ENCODE results near the gene NKX1-1. TPM values are rescaled to one million over a fixed set of nuclear protein-coding genes. Genes with fewer than 3 reads are reported as not detected.

NKX1-1 gene
- total RNA-seq, 1 donor = not detected

- Histone ChIP-seq H3K36me3 (ENCODE audit: insufficient read depth, low read length) (no peaks in the 10 kb centered on the region), H4K20me1 (ENCODE audit: insufficient read depth, low read length) (no peaks in the 10 kb centered on the region), H3K9me3 (ENCODE audit: low read depth, low read length) (no peaks in the 10 kb centered on the region), H3K4me3 (ENCODE audit: insufficient read depth, low read length) (no peak overlapping the region), H3K4me2 (ENCODE audit: insufficient read depth, low read length) (no peak overlapping the region), H3K79me2 (ENCODE audit: insufficient read depth, low read length) (no peaks in the 10 kb centered on the region), H2AFZ (ENCODE audit: low read length) (no peak overlapping the region), H3K27me3 (ENCODE audit: insufficient read depth, low read length) (peaks cover 62% of the 10 kb centered on the region), H3K4me1 (ENCODE audit: insufficient read depth, low read length) (no peaks in the 10 kb centered on the region), H3K27ac (ENCODE audit: low read depth, low read length) (no peak overlapping the region)
- DNase-seq (ENCODE audit: insufficient read length, low spot score, missing footprints) = peak; percentile 92
- TF ChIP-seq CTCF (IDR thresholded peaks at IDR 0.05; ENCODE audit: extremely low read depth, low read depth, low read length) = no peak
Measured at GRCh38 chr4:1403591-1404572, 2.4 kb downstream of the NKX1-1 start.

GRCh38 chr4:1403177-1403583, 3.1 kb downstream of the NKX1-1 start:
- Histone ChIP-seq H4K20me1 (ENCODE audit: insufficient read depth, low read length) (no peaks in the 10 kb centered on the region), H3K27me3 (ENCODE audit: insufficient read depth, low read length) (peaks cover 55% of the 10 kb centered on the region), H3K36me3 (ENCODE audit: insufficient read depth, low read length) (no peaks in the 10 kb centered on the region), H3K27ac (ENCODE audit: low read depth, low read length) (no peak overlapping the region), H3K79me2 (ENCODE audit: insufficient read depth, low read length) (no peaks in the 10 kb centered on the region), H3K9me3 (ENCODE audit: low read depth, low read length) (no peaks in the 10 kb centered on the region), H3K4me3 (ENCODE audit: insufficient read depth, low read length) (no peak overlapping the region), H2AFZ (ENCODE audit: low read length) (no peak overlapping the region), H3K4me1 (ENCODE audit: insufficient read depth, low read length) (no peaks in the 10 kb centered on the region), H3K4me2 (ENCODE audit: insufficient read depth, low read length) (no peak overlapping the region)
- TF ChIP-seq CTCF (IDR thresholded peaks at IDR 0.05; ENCODE audit: extremely low read depth, low read depth, low read length) = no peak
- no peak for DNase-seq (ENCODE audit: insufficient read length, low spot score, missing footprints)

- H4K20me1 ChIP-seq (ENCODE audit: insufficient read depth, low read length) = no peaks in the 10 kb centered on the region
- H3K4me3 ChIP-seq (ENCODE audit: insufficient read depth, low read length) = no peak overlapping the region
- no peaks in the 10 kb centered on the region for H3K4me1 ChIP-seq (ENCODE audit: insufficient read depth, low read length)
- DNase-seq (ENCODE audit: insufficient read length, low spot score, missing footprints) = peak; percentile 90
- no peak overlapping the region for H2AFZ ChIP-seq (ENCODE audit: low read length)
- no peaks in the 10 kb centered on the region for H3K9me3 ChIP-seq (ENCODE audit: low read depth, low read length)
- no peak overlapping the region for H3K4me2 ChIP-seq (ENCODE audit: insufficient read depth, low read length)
- H3K36me3 ChIP-seq (ENCODE audit: insufficient read depth, low read length) = no peaks in the 10 kb centered on the region
- H3K79me2 ChIP-seq (ENCODE audit: insufficient read depth, low read length) = no peaks in the 10 kb centered on the region
- H3K27me3 ChIP-seq (ENCODE audit: insufficient read depth, low read length) = peaks cover 51% of the 10 kb centered on the region
- no peak for TF ChIP-seq CTCF (IDR thresholded peaks at IDR 0.05; ENCODE audit: extremely low read depth, low read depth, low read length)
- H3K27ac ChIP-seq (ENCODE audit: low read depth, low read length) = no peak overlapping the region
Measured at GRCh38 chr4:1402516-1403091, 3.6 kb downstream of the NKX1-1 start.

- no peaks in the 10 kb centered on the region for H4K20me1 ChIP-seq (ENCODE audit: insufficient read depth, low read length)
- no peaks in the 10 kb centered on the region for H3K9me3 ChIP-seq (ENCODE audit: low read depth, low read length)
- no peak overlapping the region for H3K27ac ChIP-seq (ENCODE audit: low read depth, low read length)
- DNase-seq (ENCODE audit: insufficient read length, low spot score, missing footprints) = no peak
- no peaks in the 10 kb centered on the region for H3K4me1 ChIP-seq (ENCODE audit: insufficient read depth, low read length)
- H2AFZ ChIP-seq (ENCODE audit: low read length) = no peak overlapping the region
- no peak overlapping the region for H3K4me3 ChIP-seq (ENCODE audit: insufficient read depth, low read length)
- no peak overlapping the region for H3K4me2 ChIP-seq (ENCODE audit: insufficient read depth, low read length)
- H3K36me3 ChIP-seq (ENCODE audit: insufficient read depth, low read length) = no peaks in the 10 kb centered on the region
- TF ChIP-seq CTCF (IDR thresholded peaks at IDR 0.05; ENCODE audit: extremely low read depth, low read depth, low read length) = no peak
- peaks cover 46% of the 10 kb centered on the region for H3K27me3 ChIP-seq (ENCODE audit: insufficient read depth, low read length)
- H3K79me2 ChIP-seq (ENCODE audit: insufficient read depth, low read length) = no peaks in the 10 kb centered on the region
Measured at GRCh38 chr4:1402021-1402515, 4.2 kb downstream of the NKX1-1 start.
